Stimulated activated CD4-positive, alpha-beta T cell treated with anti-CD3 and anti-CD28 coated beads, Interleukin-4, amount 100 ng/mL, for 4 hours (primary cell): ENCODE results near the gene UGT1A4.

ENCODE experiments used
- DNase-seq, 2 experiments: peaks; one replicate each; pipeline ENCODE4 v3.0.0-alpha.2; 2020

Gene UGT1A4

GRCh38 chr2:233792720-233793119 is 74.2 kb downstream of the UGT1A4 start:
- DNase-seq = no peak

DNA sequence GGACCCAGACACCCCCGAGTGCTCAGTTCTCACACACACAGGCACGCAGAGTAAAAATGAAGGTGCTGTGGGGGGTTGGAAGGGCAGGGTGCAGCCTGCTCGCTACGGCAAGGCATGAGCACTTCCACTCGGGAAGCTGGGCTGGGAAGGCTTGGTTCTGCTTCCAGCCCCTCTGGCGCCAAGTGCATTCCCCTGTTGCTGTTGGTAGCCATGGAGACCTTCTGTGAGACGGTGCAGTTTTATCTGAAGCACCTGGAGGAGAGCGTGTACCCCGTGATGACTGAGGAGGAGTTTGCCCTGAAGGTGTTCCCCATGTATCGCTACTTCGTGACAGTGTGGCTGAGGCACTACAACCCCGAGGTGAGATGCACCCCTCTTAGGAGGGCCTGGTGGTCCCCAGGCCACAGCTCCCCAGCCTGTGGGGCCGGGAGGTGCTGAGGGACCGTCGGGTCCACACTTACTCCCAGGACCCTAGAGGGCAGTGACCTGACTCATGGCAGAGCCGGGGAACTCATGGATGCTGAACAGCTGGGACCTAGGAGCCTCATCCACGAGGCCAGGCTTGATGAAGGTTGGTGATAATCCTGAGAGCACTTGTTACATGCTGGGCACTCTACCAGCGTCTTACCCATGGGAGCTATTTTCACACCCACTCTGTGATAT is 75.1 kb downstream of the UGT1A4 start:
- DNase-seq = no peak

- no peak for DNase-seq
Measured at GRCh38 chr2:233794128-233794658, 75.7 kb downstream of the UGT1A4 start.

DNA sequence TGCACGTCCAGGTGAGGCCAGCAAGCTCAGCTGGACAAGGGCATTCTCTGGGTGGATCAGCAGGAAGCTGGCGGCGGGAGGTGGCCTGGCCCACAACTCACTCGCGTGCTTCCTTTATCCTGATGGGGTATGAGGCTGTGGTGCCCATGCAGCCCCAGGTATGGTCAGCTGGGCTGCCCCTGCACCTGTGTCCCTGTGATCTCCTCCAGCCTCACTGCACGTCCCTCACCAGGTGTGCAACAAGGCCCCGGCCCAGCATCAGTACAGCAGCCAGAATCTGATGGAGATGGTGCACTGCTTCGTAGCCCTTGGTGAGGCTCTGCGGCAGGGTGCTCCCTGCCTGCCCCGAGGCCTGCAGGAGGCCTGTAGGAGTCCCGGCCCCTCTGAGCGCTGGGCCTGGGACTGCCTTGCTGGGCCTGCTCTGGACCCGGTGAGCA is 77.2 kb downstream of the UGT1A4 start:
- no peak for DNase-seq

- DNase-seq = no peak
Measured at GRCh38 chr2:233796254-233796653, 77.7 kb downstream of the UGT1A4 start.

GRCh38 chr2:233798335-233799086 is 80.0 kb downstream of the UGT1A4 start:
- no peak for DNase-seq

DNA sequence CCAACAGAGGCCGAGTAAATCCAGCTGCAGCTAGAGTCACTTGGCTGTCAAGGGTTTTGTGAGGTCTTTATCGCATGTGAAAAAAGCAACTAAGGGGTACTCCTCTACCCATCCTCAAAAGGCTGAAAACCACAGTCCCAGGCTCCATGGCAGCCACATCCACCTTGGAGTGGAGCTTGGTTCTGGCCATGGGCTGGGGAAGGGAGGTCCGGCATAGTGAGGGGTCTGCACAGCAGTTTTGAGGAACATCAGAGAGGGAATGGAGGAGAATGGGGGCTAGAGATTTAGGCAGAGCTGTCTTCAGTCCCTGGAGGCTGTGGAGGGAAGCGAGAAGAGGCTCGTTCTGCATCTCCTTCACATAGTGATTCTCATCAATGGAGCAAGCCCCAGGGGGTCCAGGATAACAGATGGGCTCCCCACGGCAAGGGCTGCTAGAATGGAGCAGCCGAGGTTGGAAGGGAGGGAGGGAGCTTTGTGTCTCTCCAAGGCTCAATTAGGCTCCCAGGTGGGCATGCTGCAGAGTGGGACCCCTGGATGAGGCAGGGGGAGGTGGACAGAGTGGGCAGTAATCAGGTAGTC is 80.6 kb downstream of the UGT1A4 start:
- no peak for DNase-seq

- DNase-seq = no peak
Measured at GRCh38 chr2:233799716-233800115, 81.2 kb downstream of the UGT1A4 start.

GRCh38 chr2:233800208-233800607 is 81.7 kb downstream of the UGT1A4 start:
- no peak for DNase-seq

- no peak for DNase-seq
Measured at GRCh38 chr2:233801357-233802131, 83.0 kb downstream of the UGT1A4 start.

DNA sequence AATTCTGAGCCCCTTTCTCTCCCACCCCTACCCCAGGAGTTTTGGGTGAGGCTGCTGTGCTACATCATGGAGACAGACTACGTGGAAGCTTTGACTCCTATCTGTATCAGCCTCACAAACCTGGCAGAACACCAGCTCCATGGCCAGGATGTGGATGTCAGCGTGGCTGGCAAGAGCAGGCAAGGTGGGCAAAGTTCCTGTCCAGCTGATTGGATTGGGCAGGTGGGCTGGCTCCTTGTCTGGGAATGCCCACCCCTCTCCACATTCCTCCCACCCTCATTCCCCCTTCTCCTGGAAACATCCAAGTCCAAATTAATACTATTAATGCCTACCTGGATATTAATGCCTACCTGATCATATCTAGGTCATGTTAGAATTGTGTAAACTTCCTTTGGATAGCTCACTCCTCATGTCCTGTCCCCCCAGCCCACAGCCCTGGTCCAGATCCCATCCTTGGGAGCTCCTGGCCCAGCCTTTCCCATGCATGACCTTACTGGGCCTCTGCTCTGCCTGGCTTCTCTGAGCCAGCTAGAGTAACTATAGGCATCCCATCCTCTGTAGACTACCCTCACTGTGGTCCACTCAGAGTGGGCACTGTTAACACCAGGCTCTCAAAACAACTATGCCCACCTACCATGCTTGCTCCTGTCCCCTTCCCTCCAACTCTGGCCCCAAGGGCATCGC is 83.7 kb downstream of the UGT1A4 start:
- no peak for DNase-seq

GRCh38 chr2:233803292-233803911 is 84.9 kb downstream of the UGT1A4 start:
- no peak for DNase-seq

DNA sequence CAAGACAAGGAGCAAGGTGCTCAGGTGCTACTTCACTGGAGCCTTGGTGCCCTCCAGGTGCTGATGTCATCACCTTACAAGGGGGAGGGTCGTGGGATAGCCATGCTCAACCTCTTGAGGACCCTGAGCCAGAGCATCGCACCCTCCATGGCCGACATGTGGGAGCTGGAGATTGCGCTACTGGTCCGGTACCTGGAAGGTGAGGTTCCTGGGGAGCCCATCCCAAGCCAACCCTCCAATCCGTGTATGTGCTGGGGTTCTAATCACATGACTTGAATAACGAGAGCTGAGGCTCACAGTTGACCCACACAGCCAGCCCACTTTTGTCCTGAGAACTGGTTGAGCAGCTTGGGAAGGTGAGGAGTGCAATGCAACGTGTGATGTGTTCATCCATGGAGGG is 85.5 kb downstream of the UGT1A4 start:
- no peak for DNase-seq

GRCh38 chr2:233807215-233807865 is 88.8 kb downstream of the UGT1A4 start:
- no peak for DNase-seq

- no peak for DNase-seq
Measured at GRCh38 chr2:233807966-233808935, 89.7 kb downstream of the UGT1A4 start.

- no peak for DNase-seq
Measured at GRCh38 chr2:233810385-233810784, 91.8 kb downstream of the UGT1A4 start.

DNA sequence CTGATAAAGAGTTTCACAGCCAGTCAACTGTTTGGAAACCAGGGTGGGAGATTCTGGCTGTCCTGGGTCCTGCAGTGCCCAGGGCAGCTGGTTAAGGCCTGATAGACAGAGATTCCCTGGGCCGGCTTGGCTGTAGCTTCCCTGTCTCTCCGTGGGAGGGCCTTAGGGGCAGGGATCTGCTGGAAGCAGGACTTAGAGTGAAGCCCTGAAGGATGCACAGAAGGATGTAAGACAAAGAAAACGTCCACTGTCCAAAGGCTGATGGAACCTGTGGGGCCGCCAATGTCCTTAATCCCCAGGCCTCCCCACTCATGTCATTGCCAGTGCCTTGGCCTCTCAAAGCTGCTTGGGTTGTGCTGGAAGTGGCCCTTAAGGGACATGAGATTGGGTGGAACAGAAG is 92.6 kb downstream of the UGT1A4 start:
- no peak for DNase-seq

DNA sequence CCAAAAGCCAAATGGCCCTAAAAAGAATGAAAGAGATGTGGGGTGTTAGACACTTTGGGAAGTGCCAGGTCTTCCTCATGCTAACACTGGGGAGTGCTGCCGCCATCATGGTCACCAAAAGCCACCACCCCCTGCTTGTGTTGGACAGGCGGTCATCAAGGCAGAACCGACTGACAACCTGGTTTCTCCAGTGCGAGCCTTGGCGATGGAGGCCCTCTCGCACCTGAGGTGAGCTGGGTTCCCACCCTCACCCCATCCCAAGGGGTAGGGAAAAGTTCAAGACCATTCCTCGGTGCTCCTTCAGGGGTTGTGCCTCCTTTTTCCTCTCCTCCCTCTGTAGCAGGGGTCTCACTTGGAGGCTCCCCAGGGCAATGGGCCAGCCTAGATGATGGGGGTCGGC is 93.2 kb downstream of the UGT1A4 start:
- DNase-seq = no peak

GRCh38 chr2:233813236-233814055 is 94.9 kb downstream of the UGT1A4 start:
- DNase-seq = no peak
